ENCODE results near the gene OR2D3.
"Not testable (repeated sequence)": the region's sequence is repeated elsewhere in the genome, so short reads cannot be mapped to it uniquely, and the experiment has no call there.

OR2D3 gene

DNA sequence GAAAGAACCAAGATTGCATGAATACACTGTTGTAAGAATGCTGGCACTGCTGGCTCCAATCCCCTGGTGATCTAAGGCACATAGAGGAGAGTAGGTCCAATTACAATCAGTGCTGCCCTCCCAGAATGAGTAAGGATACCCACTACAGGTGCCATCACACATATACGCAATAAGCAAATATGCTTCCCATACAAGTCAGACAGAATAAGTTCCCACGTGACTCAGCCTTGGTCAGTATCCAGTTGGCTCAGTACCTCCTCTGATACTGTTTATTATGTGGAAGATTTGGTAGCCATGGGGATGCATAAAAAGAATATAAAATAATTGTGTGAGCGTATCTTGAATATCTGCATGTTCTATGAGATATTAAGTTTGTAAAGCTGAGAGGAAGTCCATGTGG lies 8.9 kb upstream of the OR2D3 start:
- peaks cover 2% of the 10 kb centered on the region for H3K27me3 Mint-ChIP-seq
- no peaks in the 10 kb centered on the region for H3K9me3 Mint-ChIP-seq
- ATAC-seq (no peak), DNase-seq (no peak)
- no peak overlapping the region for H3K4me3 Mint-ChIP-seq
- H3K36me3 Mint-ChIP-seq (ENCODE audit: low read depth): no peaks in the 10 kb centered on the region
- H3K27ac Mint-ChIP-seq: no peak overlapping the region
- peaks cover 2% of the 10 kb centered on the region for H3K4me1 Mint-ChIP-seq

DNA sequence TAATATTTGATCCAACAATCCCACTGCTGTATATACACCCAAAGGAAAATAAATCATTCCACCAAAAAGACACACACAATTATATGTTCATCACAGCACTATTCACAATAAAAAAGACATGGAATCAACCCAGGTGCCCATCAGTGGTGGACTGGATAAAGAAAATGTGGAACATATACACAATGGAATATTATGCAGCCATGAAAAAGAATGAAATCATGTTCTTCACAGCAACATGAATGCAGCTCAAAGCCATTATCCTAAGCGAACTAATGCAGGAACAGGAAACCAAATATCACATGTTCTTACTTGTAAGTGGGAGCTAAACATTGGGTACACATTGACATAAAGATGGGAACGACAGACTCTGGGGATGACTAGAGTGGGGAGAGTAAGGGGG lies 1.1 kb upstream of the OR2D3 start:
- H3K27ac Mint-ChIP-seq: no peak overlapping the region
- no peaks in the 10 kb centered on the region for H3K4me1 Mint-ChIP-seq
- H3K9me3 Mint-ChIP-seq: no peaks in the 10 kb centered on the region
- no peak overlapping the region for H3K4me3 Mint-ChIP-seq
- peaks cover 13% of the 10 kb centered on the region for H3K27me3 Mint-ChIP-seq
- no peak for ATAC-seq
- no peaks in the 10 kb centered on the region for H3K36me3 Mint-ChIP-seq (ENCODE audit: low read depth)
- no peak for DNase-seq

DNA sequence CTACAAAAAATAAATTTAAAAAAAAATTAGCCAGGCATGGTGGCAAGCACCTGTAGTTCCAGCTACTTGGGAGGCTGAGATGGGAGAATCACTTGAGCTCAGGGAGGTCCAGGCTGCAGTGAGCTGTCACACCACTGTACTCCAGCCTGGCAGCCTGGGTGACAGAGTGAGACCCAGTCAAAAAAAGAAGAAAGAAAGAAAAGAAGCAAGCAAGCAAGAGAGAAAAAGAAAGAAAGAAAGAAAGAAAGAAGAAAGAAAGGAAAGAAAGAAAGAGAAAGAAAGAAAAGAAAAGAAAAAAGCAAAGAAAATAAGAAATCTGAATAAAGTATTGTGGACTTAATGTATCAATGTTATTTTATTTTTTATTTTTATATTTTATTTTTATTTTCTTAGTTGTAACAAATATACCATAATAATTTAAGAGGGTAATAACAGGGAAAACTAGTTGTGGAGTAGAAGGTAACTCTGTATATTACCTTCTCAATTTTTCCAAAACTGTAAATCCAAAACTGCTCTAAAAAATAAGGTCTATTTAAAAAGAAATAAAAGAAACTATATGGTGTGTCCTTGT lies 4.3 kb downstream of the OR2D3 start:
- Mint-ChIP-seq H3K27me3 (peaks cover 47% of the 10 kb centered on the region), H3K4me1 (peaks cover 16% of the 10 kb centered on the region), H3K27ac (no peak overlapping the region), H3K9me3 (no peaks in the 10 kb centered on the region), H3K4me3 (no peak overlapping the region), H3K36me3 (ENCODE audit: low read depth) (peaks cover 3% of the 10 kb centered on the region)
- no peak for DNase-seq
- ATAC-seq: no peak

DNA sequence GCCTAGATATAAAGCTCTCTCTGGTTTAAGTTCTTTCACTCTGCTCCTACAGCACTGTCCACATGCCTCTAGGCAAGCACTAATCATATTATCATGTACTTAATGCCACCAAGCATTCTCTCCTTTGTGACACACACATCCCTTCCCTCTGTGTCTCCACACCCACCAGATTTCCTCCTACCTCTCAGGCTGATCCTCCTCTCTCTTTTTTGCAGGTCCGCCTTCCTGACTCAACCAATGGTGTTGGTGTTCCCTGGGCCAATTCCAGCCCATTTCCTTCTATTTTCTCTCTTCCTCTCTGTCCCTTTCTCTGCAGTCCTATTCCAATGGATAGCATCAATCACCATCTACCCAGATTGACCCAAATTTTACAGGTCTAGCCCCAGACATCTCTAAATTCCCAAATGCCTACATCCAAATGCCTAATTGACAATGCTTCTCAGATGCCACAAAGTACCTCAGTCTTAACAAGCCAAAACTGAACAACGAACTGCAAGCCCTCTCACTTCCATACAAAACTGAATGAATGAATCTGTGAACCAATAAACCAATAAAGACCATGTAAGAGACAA lies 4.9 kb downstream of the OR2D3 start:
- Mint-ChIP-seq H3K9me3 (no peaks in the 10 kb centered on the region), H3K27me3 (peaks cover 47% of the 10 kb centered on the region), H3K27ac (no peak overlapping the region), H3K4me3 (peak overlapping the region; percentile 72), H3K36me3 (ENCODE audit: low read depth) (peaks cover 3% of the 10 kb centered on the region), H3K4me1 (peaks cover 16% of the 10 kb centered on the region)
- ATAC-seq: no peak
- no peak for DNase-seq

DNA sequence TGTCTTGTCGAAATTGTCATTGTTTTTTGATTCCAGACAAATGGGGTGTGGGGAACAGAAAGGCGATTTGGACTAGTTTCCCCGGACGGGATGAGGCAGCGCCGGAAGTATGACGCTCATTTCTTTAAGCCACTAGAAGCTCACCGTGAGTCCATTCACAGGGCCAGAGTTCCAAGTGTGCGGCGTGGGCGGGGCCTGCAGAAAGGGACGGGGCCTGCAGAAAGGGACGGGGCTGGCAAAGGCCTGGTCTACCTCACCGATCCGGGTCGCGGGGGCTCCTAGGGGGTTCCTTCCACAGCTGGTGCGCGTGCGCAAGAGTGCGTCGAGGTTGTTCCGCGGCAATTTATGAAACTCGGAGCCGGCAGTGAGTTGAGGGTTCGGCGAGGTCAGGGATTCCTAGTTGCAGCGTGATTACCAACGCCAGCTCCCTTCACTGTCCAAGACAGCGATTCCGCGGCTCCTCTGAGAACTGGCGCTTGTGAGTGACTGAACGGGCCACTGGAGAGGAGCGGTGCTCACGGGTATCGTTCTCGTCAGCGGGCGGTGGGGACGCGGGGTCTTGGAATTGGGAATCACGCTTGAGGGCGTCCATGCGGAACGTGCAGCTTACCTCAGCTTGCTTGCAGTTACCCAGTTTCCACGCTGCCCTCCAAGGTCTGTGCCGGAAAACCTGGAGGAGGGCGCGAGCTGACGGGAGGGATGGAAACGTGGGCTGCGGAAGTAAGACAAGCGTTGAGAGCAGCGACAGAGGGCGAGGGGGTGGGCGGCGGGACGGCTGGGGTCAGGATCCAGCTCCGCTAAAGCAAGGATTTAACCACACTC lies 5.6 kb downstream of the OR2D3 start, which contains the start of gene ZNF215:
Gene ZNF215 (plus strand): TSS at position 219 of the 822 bp plus-strand sequence. CDS start 5,847 bp downstream, outside the sequence.
- Mint-ChIP-seq H3K27ac (no peak within 1 kb of the TSS), H3K36me3 (ENCODE audit: low read depth) (peaks cover 3% of the 10 kb centered on the region), H3K27me3 (peaks cover 43% of the 10 kb centered on the region), H3K4me1 (peaks cover 16% of the 10 kb centered on the region), H3K9me3 (no peaks in the 10 kb centered on the region), H3K4me3 (peak within 1 kb of the TSS; percentile 72)
- DNase-seq (peak; percentile 41), ATAC-seq (peak; percentile 63)

DNA sequence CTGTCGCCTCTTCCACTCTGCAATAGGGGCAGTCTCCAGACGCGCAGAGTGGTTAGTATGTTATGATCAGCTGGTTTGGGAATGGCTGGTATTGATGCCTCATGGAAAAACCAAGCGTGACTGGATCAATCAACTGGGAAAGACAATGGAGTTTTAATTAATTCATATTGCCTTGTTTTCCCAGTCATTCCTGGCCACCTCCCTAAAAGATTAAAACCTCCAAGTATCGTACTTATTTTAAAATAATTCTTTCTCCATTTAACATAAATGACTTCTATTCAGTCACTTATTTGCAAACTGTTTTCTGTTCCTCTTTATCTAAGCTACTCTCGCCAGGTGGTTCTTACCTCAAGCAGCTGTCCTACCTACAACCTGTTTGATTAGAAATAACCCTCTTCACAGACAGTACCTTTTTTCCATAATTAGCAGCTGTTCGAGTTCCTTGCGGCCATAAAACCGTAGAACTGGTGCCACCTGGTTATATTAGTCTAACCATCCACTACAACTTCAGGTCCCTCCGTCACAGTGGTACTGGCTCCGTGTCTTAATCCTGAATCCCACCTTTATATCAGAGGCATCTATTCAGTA lies 6.3 kb downstream of the OR2D3 start:
- Mint-ChIP-seq H3K36me3 (ENCODE audit: low read depth) (peaks cover 3% of the 10 kb centered on the region), H3K27ac (no peak overlapping the region), H3K4me1 (peaks cover 16% of the 10 kb centered on the region), H3K4me3 (peak overlapping the region; percentile 72), H3K27me3 (peaks cover 46% of the 10 kb centered on the region), H3K9me3 (no peaks in the 10 kb centered on the region)
- peak; percentile 6 for ATAC-seq
- DNase-seq: no peak

DNA sequence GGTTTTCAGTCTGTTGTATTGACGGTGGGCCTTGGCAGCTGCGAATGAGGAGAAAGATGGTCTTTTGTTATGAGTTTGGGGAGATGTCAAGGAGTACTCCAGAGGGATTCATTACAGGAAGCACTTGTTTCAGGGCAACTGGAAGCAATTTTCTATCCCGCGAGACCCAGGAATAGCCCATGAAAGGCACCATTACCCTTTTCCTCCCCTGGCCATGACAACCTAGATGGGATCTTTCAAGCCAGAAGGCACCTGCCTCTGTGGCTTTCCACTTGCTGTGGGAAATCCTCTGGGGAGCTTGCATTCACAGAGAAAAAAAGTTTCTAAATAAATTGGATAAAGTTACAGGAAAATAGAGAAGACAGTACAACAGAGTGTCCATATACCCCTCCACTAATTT lies 8.1 kb downstream of the OR2D3 start:
- peaks cover 16% of the 10 kb centered on the region for H3K4me1 Mint-ChIP-seq
- H3K27me3 Mint-ChIP-seq: peaks cover 49% of the 10 kb centered on the region
- H3K9me3 Mint-ChIP-seq: no peaks in the 10 kb centered on the region
- no peak overlapping the region for H3K27ac Mint-ChIP-seq
- peaks cover 3% of the 10 kb centered on the region for H3K36me3 Mint-ChIP-seq (ENCODE audit: low read depth)
- H3K4me3 Mint-ChIP-seq: no peak overlapping the region
- no peak for ATAC-seq
- no peak for DNase-seq

DNA sequence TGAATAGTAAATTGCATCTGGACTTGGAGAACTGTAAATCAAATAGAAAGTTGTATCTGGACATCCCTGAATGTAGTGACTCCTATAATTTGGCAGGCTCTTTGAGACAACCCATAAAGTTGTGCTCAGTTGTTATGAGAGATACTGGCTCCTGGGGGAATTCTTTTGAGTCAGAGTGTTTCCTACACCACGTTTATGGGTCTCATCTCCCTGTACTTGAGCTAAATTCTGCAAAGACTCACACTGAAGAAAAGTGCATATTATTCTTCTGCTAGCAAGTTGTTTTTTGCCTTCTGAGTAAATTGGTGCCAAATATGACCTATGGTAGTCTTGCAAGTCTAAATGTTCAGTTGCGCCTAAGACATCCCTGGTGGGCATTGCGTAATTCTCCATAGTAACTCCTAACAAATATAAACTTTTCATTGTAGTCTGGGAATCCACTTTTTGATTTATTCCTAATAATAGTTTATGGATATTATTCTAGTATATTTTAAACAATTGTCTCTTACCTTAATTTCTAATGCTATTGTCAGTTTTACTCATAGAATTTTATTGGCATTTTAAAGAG lies 10.4 kb downstream of the OR2D3 start:
- no peak for DNase-seq

DNA sequence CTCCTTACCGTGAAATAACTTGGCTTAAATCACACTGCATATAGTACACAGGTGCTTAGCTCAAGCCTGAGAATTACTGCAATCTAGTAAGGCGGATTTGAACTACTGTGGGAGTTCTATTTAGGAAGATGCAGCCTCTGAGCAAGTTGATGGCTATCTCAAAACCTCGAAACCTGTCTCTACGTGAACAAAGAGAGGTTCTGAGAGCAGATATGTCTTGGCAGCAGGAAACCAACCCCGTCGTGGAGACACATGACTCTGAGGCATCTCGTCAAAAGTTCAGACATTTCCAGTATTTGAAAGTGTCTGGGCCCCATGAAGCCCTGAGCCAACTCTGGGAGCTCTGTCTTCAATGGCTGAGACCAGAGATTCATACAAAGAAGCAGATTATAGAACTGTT lies 11.3 kb downstream of the OR2D3 start:
- DNase-seq (no peak), ATAC-seq (no peak)
- H3K9me3 Mint-ChIP-seq: no peaks in the 10 kb centered on the region
- H3K4me3 Mint-ChIP-seq: no peak overlapping the region
- H3K4me1 Mint-ChIP-seq: peaks cover 6% of the 10 kb centered on the region
- peaks cover 3% of the 10 kb centered on the region for H3K36me3 Mint-ChIP-seq (ENCODE audit: low read depth)
- H3K27ac Mint-ChIP-seq: no peak overlapping the region
- H3K27me3 Mint-ChIP-seq: peaks cover 28% of the 10 kb centered on the region

More for the DNA sequence above, 10.4 kb downstream of the OR2D3 start:
- Mint-ChIP-seq H3K36me3 (ENCODE audit: low read depth) (peaks cover 3% of the 10 kb centered on the region), H3K4me3 (no peak overlapping the region), H3K4me1 (peaks cover 11% of the 10 kb centered on the region), H3K27ac (no peak overlapping the region), H3K27me3 (peaks cover 34% of the 10 kb centered on the region), H3K9me3 (no peaks in the 10 kb centered on the region)
- ATAC-seq: no peak

DNA sequence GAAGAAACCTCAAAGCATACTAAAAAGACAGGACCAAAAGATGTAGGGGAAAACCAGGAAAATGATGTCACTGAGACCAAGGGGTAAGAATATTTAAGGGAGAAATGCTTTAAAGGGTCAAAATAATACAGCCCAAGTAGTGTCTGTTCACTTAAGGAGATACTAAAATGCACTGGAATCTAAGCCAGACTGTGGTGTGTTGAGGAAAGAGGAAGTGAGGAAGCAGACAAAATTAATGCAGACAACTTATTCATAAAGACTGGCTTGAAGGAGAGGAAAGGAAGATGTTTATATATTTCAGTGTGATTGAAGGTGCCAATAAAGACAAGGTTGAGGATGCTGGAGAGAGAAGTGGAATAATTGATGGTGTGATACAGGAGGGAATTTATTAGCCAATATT lies 21.2 kb downstream of the OR2D3 start:
- H3K27me3 Mint-ChIP-seq: no peaks in the 10 kb centered on the region
- H3K4me3 Mint-ChIP-seq: no peak overlapping the region
- H3K4me1 Mint-ChIP-seq: no peaks in the 10 kb centered on the region
- H3K9me3 Mint-ChIP-seq: no peaks in the 10 kb centered on the region
- H3K27ac Mint-ChIP-seq: no peak overlapping the region
- DNase-seq (no peak), ATAC-seq (no peak)
- no peaks in the 10 kb centered on the region for H3K36me3 Mint-ChIP-seq (ENCODE audit: low read depth)

DNA sequence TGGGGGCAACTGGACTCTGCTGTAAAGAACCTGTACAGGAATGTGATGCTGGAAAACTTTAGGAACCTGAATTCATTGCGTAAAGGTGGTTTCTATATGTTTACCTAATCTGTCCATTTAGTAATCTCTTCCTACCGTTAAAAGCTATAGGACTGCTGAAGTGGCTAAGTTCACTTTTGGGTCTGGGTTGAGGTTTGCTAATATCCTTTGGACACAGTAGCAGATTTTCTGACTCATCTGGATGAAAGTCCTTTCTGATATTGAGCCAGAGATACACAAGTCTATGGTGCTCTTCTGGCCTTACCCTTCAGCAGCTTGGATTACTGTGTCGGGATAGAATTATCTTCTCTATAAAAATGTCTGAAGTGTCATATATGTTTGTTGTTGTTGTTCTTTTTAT lies 22.3 kb downstream of the OR2D3 start:
- H3K4me3 Mint-ChIP-seq: no peak overlapping the region
- no peaks in the 10 kb centered on the region for H3K4me1 Mint-ChIP-seq
- peaks cover 1% of the 10 kb centered on the region for H3K9me3 Mint-ChIP-seq
- no peak overlapping the region for H3K27ac Mint-ChIP-seq
- ATAC-seq: no peak
- no peak for DNase-seq
- no peaks in the 10 kb centered on the region for H3K27me3 Mint-ChIP-seq
- H3K36me3 Mint-ChIP-seq (ENCODE audit: low read depth): no peaks in the 10 kb centered on the region

DNA sequence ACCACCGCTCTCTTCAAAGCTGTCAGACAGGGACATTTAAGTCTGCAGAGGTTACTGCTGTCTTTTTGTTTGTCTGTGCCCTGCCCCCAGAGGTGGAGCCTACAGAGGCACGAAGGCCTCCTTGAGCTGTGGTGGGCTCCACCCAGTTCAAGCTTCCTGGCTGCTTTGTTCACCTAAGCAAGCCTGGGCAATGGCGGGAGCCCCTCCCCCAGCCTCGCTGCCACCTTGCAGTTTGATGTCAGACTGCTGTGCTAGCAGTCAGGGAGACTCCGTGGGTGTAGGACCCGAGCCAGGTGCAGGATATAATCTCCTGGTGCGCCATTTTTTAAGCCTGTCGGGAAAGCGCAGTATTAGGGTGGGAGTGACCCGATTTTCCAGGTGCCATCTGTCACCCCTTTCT lies 33.4 kb downstream of the OR2D3 start:
- not testable (repeated sequence) for H3K27me3 Mint-ChIP-seq; H3K36me3 Mint-ChIP-seq (ENCODE audit: low read depth); DNase-seq; H3K9me3 Mint-ChIP-seq; ATAC-seq; H3K4me3 Mint-ChIP-seq; H3K4me1 Mint-ChIP-seq; H3K27ac Mint-ChIP-seq

DNA sequence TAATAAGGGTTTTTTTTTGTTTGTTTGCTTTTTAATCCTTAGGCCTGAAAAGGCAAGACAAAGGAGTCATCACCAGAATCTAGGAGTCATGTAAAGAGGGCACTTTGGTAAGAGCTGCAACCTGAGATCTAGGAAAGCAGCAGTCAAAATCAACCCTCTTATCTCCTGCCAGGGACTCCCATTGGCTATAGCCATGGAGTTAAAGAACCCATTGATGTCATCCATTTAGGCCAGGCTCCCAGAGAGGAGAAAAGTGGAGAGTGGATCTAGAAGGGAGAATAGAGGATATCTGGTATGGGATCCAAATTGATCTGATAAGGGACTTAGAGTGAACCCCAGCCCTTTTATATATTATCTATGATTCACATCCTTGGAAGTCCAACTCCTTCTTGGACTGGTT lies 41.3 kb downstream of the OR2D3 start:
- Mint-ChIP-seq H3K36me3 (ENCODE audit: low read depth) (no peaks in the 10 kb centered on the region), H3K27ac (no peak overlapping the region), H3K4me1 (no peaks in the 10 kb centered on the region), H3K27me3 (no peaks in the 10 kb centered on the region), H3K4me3 (no peak overlapping the region), H3K9me3 (peaks cover 5% of the 10 kb centered on the region)
- no peak for ATAC-seq
- no peak for DNase-seq

DNA sequence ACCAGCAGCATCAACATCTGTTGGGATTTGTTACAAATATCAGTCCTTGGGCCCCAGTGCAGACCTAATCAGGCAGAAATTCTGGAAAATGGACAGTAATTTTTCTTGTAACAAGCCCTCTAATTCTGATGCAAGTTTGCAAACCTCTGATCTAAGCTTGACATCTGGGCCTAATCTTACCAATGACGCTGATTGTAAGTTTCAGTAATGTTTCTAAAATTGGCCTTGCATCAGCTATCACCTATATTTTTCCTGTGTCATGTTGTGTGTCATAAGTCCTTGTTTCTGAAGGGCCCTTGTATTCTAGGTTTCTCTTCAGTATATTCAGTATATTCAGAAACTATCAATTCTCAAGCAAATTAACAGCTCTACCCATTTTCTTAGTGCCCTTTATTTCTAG lies 41.9 kb downstream of the OR2D3 start:
- ATAC-seq (no peak), DNase-seq (no peak)
- Mint-ChIP-seq H3K4me1 (no peaks in the 10 kb centered on the region), H3K36me3 (ENCODE audit: low read depth) (no peaks in the 10 kb centered on the region), H3K27ac (no peak overlapping the region), H3K9me3 (peaks cover 10% of the 10 kb centered on the region), H3K4me3 (no peak overlapping the region), H3K27me3 (peaks cover under 1% of the 10 kb centered on the region)

Measured in activated naive CD8-positive, alpha-beta T cell treated with anti-CD3 and anti-CD28 coated beads, Interleukin-2, amount 50 U/mL, for 24 hours (primary cell).